ENCODE measurements around the gene PFKP.

The PFKP gene

DNA sequence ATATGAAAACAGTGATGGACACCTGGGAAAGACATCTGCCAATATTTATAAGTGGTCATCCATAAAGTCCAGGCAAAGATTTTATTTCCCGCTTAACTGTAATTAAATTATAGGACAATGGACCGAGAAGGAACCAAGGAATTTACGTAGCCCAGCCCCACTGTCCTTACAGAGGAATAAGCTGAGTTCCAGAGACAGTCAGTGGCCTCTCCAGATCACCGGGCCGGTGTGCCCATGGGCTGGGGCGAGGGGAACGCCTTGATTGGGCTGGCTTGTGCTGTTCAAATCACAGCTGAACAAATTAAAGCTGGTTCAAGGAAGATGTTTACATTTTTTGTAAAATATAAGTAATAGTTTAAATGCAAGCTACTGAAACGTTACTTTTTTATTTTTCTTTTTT is 40.7 kb downstream of the PFKP start:
- no peaks in the 10 kb centered on the region for H3K9me3 Mint-ChIP-seq
- H3K4me3 Mint-ChIP-seq: no peak overlapping the region
- H3K4me1 Mint-ChIP-seq: no peaks in the 10 kb centered on the region
- H3K27me3 Mint-ChIP-seq: no peaks in the 10 kb centered on the region
- ATAC-seq (replicated peaks; ENCODE audit: extremely low read depth, poor library complexity, severe bottlenecking): no peak
- DNase-seq (ENCODE audit: low spot score in 2 of 2): no peak
- H3K36me3 Mint-ChIP-seq (ENCODE audit: insufficient read depth): peaks cover 22% of the 10 kb centered on the region
- H3K27ac Mint-ChIP-seq (ENCODE audit: low read depth): no peak overlapping the region

DNA sequence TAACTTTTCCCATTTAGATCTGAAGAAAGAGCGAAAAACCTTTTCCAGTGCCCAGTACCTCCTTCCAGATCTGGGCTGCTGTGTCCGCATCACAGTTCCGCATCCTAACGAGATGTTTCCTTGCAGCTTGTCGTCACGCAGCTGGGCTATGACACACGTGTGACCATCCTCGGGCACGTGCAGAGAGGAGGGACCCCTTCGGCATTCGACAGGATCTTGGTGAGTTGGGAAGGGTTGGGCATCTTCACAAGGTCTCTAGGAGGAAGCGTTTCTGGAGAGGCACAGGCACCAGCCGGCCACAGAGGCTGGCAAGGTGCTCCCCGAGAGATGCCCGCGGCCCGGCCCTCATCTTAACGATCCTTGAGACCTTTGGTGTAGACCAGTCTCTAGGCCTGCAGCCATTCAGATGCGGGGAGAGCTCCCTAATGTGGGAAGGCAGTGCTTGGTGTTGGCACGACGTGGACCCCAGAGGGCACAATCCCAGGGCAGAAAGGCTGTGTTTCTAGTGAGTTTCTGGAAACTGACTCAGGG is 41.3 kb downstream of the PFKP start:
- DNase-seq (ENCODE audit: low spot score in 2 of 2) (no peak), ATAC-seq (replicated peaks; ENCODE audit: extremely low read depth, poor library complexity, severe bottlenecking) (no peak)
- no peaks in the 10 kb centered on the region for H3K4me1 Mint-ChIP-seq
- no peaks in the 10 kb centered on the region for H3K9me3 Mint-ChIP-seq
- no peaks in the 10 kb centered on the region for H3K27me3 Mint-ChIP-seq
- no peak overlapping the region for H3K4me3 Mint-ChIP-seq
- H3K27ac Mint-ChIP-seq (ENCODE audit: low read depth): no peak overlapping the region
- peaks cover 21% of the 10 kb centered on the region for H3K36me3 Mint-ChIP-seq (ENCODE audit: insufficient read depth)

DNA sequence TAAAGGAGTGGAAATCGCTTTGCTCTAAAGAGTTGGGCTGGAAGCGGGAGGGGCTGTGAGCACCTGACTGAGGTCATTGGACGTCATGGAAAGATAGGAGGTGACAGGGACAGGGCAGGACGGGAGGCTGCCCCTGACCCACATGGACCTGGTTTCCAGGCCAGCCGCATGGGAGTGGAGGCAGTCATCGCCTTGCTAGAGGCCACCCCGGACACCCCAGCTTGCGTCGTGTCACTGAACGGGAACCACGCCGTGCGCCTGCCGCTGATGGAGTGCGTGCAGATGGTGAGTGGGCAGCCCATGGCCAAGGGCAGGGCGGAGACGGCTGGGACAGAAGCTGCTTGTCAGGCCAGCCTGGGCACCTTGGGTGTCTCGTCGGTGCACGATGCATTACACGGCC is 41.8 kb downstream of the PFKP start:
- H3K36me3 Mint-ChIP-seq (ENCODE audit: insufficient read depth): peaks cover 25% of the 10 kb centered on the region
- H3K27me3 Mint-ChIP-seq: no peaks in the 10 kb centered on the region
- H3K9me3 Mint-ChIP-seq: no peaks in the 10 kb centered on the region
- H3K4me3 Mint-ChIP-seq: no peak overlapping the region
- no peak overlapping the region for H3K27ac Mint-ChIP-seq (ENCODE audit: low read depth)
- no peaks in the 10 kb centered on the region for H3K4me1 Mint-ChIP-seq
- no peak for DNase-seq (ENCODE audit: low spot score in 2 of 2)
- ATAC-seq (replicated peaks; ENCODE audit: extremely low read depth, poor library complexity, severe bottlenecking): no peak

DNA sequence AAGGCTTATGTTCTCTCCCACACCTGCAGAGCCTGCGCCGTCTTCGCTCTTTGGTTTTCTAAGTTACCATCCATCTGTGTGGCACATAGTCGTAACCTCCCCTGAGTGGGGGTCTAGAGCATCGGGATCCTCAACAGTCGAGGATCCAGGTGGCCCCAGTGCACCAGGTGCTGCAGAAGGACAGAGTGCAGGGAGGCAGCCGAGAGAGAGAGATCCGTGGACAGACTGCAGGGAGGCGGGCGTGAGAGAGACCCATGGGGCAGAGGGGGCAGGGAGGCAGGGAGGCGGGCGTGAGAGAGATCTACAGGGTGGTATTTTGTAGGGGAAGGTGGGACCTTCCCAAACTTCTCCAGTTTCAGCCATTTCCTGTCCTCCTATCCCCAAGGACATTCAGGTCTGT is 42.3 kb downstream of the PFKP start:
- Mint-ChIP-seq H3K36me3 (ENCODE audit: insufficient read depth) (peaks cover 25% of the 10 kb centered on the region), H3K27ac (ENCODE audit: low read depth) (no peak overlapping the region), H3K9me3 (no peaks in the 10 kb centered on the region), H3K4me3 (no peak overlapping the region), H3K4me1 (no peaks in the 10 kb centered on the region), H3K27me3 (no peaks in the 10 kb centered on the region)
- no peak for ATAC-seq (replicated peaks; ENCODE audit: extremely low read depth, poor library complexity, severe bottlenecking)
- DNase-seq (ENCODE audit: low spot score in 2 of 2): no peak

DNA sequence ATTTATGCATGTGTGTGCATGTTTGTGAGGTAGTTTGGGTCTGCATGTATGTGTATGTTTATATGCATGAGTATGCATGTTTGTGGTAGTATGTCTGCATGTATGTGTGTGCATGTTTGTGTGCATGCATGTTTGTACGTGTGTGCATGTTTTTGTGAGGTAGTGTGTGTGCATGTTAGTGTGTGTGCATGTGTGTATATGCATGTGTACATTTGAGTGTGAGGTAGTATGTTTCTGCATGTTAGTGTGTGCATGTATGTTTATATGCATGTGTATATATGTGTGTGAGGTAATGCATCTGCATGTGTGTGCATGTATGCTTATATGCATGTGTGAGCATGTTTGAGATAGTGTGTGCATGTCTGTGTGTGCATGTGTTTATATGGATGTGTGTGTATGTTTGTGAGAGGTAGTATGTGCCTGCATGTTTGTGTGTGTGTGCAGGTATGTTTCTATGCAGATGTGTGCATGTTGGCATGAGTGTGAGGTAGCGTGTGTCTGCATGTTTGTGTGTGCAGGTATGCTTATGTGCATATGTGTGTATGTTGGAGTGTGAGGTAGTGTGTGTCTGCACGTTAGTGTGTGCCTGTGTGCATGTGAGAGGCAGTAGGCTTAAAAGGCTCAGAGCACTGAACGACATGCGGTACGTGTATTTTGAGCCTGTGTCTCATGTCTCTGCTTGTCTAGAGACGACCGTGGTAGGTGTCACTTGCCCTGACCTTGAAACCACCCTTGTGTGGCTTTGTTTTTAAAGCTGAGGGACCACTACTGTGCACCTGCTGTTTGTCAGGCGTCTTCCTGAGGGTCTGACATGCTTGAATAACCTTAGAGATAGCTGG is 43.7 kb downstream of the PFKP start:
- ATAC-seq (replicated peaks; ENCODE audit: extremely low read depth, poor library complexity, severe bottlenecking) (no peak), DNase-seq (ENCODE audit: low spot score in 2 of 2) (no peak)
- no peaks in the 10 kb centered on the region for H3K27me3 Mint-ChIP-seq
- no peak overlapping the region for H3K27ac Mint-ChIP-seq (ENCODE audit: low read depth)
- no peaks in the 10 kb centered on the region for H3K9me3 Mint-ChIP-seq
- H3K4me3 Mint-ChIP-seq: no peak overlapping the region
- H3K4me1 Mint-ChIP-seq: no peaks in the 10 kb centered on the region
- peaks cover 28% of the 10 kb centered on the region for H3K36me3 Mint-ChIP-seq (ENCODE audit: insufficient read depth)

GRCh38 chr10:3111621-3112163 is 44.3 kb downstream of the PFKP start:
- H3K9me3 Mint-ChIP-seq: no peaks in the 10 kb centered on the region
- ATAC-seq (replicated peaks; ENCODE audit: extremely low read depth, poor library complexity, severe bottlenecking) (no peak), DNase-seq (ENCODE audit: low spot score in 2 of 2) (no peak)
- no peak overlapping the region for H3K4me3 Mint-ChIP-seq
- H3K27ac Mint-ChIP-seq (ENCODE audit: low read depth): no peak overlapping the region
- H3K4me1 Mint-ChIP-seq: no peaks in the 10 kb centered on the region
- H3K27me3 Mint-ChIP-seq: no peaks in the 10 kb centered on the region
- peaks cover 33% of the 10 kb centered on the region for H3K36me3 Mint-ChIP-seq (ENCODE audit: insufficient read depth)

GRCh38 chr10:3113343-3113720 is 46.0 kb downstream of the PFKP start:
- DNase-seq (ENCODE audit: low spot score in 2 of 2) (no peak), ATAC-seq (replicated peaks; ENCODE audit: extremely low read depth, poor library complexity, severe bottlenecking) (no peak)
- Mint-ChIP-seq H3K36me3 (ENCODE audit: insufficient read depth) (peaks cover 37% of the 10 kb centered on the region), H3K9me3 (no peaks in the 10 kb centered on the region), H3K27me3 (no peaks in the 10 kb centered on the region), H3K27ac (ENCODE audit: low read depth) (no peak overlapping the region), H3K4me3 (no peak overlapping the region), H3K4me1 (no peaks in the 10 kb centered on the region)

GRCh38 chr10:3115685-3116084 is 48.3 kb downstream of the PFKP start:
- Mint-ChIP-seq H3K4me1 (no peaks in the 10 kb centered on the region), H3K4me3 (no peak overlapping the region), H3K36me3 (ENCODE audit: insufficient read depth) (peaks cover 43% of the 10 kb centered on the region), H3K27ac (ENCODE audit: low read depth) (no peak overlapping the region), H3K27me3 (no peaks in the 10 kb centered on the region), H3K9me3 (no peaks in the 10 kb centered on the region)
- ATAC-seq (replicated peaks; ENCODE audit: extremely low read depth, poor library complexity, severe bottlenecking): no peak
- DNase-seq (ENCODE audit: low spot score in 2 of 2): no peak

GRCh38 chr10:3116508-3117100 is 49.3 kb downstream of the PFKP start:
- H3K27ac Mint-ChIP-seq (ENCODE audit: low read depth): no peak overlapping the region
- ATAC-seq (replicated peaks; ENCODE audit: extremely low read depth, poor library complexity, severe bottlenecking): no peak

GRCh38 chr10:3117486-3117885 is 50.1 kb downstream of the PFKP start:
- Mint-ChIP-seq H3K27me3 (no peaks in the 10 kb centered on the region), H3K27ac (ENCODE audit: low read depth) (no peak overlapping the region), H3K36me3 (ENCODE audit: insufficient read depth) (peaks cover 43% of the 10 kb centered on the region), H3K4me3 (no peak overlapping the region), H3K9me3 (no peaks in the 10 kb centered on the region), H3K4me1 (no peaks in the 10 kb centered on the region)
- ATAC-seq (replicated peaks; ENCODE audit: extremely low read depth, poor library complexity, severe bottlenecking): no peak
- DNase-seq (ENCODE audit: low spot score in 2 of 2): no peak

More at GRCh38 chr10:3116508-3117100, 49.3 kb downstream of the PFKP start:
- no peaks in the 10 kb centered on the region for H3K9me3 Mint-ChIP-seq
- DNase-seq (ENCODE audit: low spot score in 2 of 2): no peak
- H3K27me3 Mint-ChIP-seq: no peaks in the 10 kb centered on the region
- H3K4me3 Mint-ChIP-seq: no peak overlapping the region
- H3K4me1 Mint-ChIP-seq: no peaks in the 10 kb centered on the region
- peaks cover 43% of the 10 kb centered on the region for H3K36me3 Mint-ChIP-seq (ENCODE audit: insufficient read depth)

- H3K4me3 Mint-ChIP-seq: no peak overlapping the region
- peaks cover 38% of the 10 kb centered on the region for H3K36me3 Mint-ChIP-seq (ENCODE audit: insufficient read depth)
Measured at GRCh38 chr10:3118641-3119091, 51.3 kb downstream of the PFKP start.

GRCh38 chr10:3119796-3120459 is 52.6 kb downstream of the PFKP start:
- Mint-ChIP-seq H3K4me3 (no peak overlapping the region), H3K27me3 (no peaks in the 10 kb centered on the region), H3K36me3 (ENCODE audit: insufficient read depth) (peaks cover 29% of the 10 kb centered on the region), H3K9me3 (no peaks in the 10 kb centered on the region), H3K27ac (ENCODE audit: low read depth) (peak overlapping the region; percentile 38), H3K4me1 (no peaks in the 10 kb centered on the region)
- ATAC-seq (replicated peaks; ENCODE audit: extremely low read depth, poor library complexity, severe bottlenecking) (no peak), DNase-seq (ENCODE audit: low spot score in 2 of 2) (no peak)

More at GRCh38 chr10:3118641-3119091, 51.3 kb downstream of the PFKP start:
- no peak overlapping the region for H3K27ac Mint-ChIP-seq (ENCODE audit: low read depth)
- ATAC-seq (replicated peaks; ENCODE audit: extremely low read depth, poor library complexity, severe bottlenecking): no peak
- H3K4me1 Mint-ChIP-seq: no peaks in the 10 kb centered on the region
- no peaks in the 10 kb centered on the region for H3K9me3 Mint-ChIP-seq
- H3K27me3 Mint-ChIP-seq: no peaks in the 10 kb centered on the region
- DNase-seq (ENCODE audit: low spot score in 2 of 2): no peak
